Right renal pelvis (tissue), 4 donors: ENCODE measurements around the gene P2RX6. TPM values are rescaled to one million over a fixed set of nuclear protein-coding genes. Genes with fewer than 3 reads are reported as not detected.
"Not testable (repeated sequence)": the region's sequence is repeated elsewhere in the genome, so short reads cannot be mapped to it uniquely, and the experiment has no call there.

Experiments used
- DNase-seq, 4 donors: peaks; one replicate each; pipeline ENCODE4 v3.0.0-alpha.2; 2013; ENCODE audit warnings: low read depth in 4 of 4, low spot score in 3 of 4, missing footprints in 1 of 4
- polyA plus RNA-seq, 4 donors: library from polyadenylated mRNA; unstranded; fragments of 120-200 nt; gene quantifications; one replicate each; pipeline ENCODE4 v1.2.1, GENCODE V29; 2013; ENCODE audit not compliant: insufficient read length in 4 of 4

Gene P2RX6
- polyA plus RNA-seq, 4 donors, result 1.3 to 1.8 (median 1.5) TPM

- DNase-seq, result no peak
Observed at GRCh38 chr22:20993304-20994127, 21.4 kb upstream of the P2RX6 start.

GRCh38 chr22:20994128-20994901 is 20.6 kb upstream of the P2RX6 start:
- DNase-seq, result no peak

GRCh38 chr22:20994902-20995241 is 20.1 kb upstream of the P2RX6 start:
- no peak for DNase-seq

DNA sequence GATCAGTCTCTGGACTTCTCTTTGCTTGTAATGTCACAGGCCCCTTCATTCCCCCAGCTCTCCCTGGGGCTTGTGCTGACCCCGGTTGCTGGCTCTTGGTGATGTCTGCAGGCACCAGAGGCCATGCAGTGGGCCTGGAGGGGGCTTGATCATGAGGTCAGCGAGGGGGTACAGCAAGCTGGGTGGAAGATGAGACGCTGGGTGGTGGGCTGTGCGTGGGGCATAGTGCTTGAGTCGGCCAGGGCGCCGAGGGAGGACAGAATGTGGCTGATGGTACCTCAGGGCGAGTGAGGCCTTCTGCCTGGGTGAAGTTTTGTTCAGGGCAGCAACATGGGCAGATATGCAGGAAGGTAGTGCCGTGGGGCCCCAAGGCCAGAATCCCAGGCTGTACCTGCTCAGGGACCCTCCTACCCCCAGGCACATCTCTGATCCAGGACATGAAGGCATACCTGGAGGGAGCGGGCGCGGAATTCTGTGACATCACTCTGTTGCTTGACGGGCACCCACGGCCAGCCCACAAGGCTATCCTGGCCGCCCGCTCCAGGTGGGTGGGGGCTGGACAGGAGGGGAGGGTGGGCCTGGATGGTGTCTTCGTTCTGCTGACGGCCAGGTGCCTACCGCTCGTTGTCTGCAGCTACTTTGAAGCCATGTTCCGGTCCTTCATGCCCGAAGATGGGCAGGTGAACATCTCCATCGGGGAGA is 19.5 kb upstream of the P2RX6 start:
- DNase-seq, result no peak

DNA sequence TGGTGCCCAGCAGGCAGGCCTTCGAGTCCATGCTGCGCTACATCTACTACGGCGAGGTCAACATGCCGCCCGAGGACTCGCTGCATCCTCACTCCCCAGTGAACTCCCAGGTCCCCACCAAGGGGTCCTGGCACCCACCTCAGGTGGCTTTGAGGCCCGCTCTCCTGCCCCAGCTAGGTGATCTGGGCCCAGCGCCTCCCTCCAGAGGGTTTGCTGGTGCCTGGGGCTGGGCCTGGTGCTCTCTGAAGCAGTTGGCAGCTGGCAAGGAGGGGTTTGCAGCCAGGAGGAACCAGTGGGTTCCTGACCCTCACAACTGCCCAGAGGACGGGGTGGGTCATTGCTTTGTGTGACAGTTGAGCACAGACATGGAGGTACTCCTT is 18.9 kb upstream of the P2RX6 start:
- no peak for DNase-seq

GRCh38 chr22:20996598-20997535 is 18.1 kb upstream of the P2RX6 start:
- DNase-seq, result no peak

GRCh38 chr22:20997536-20998257 is 17.3 kb upstream of the P2RX6 start:
- DNase-seq, result no peak

DNA sequence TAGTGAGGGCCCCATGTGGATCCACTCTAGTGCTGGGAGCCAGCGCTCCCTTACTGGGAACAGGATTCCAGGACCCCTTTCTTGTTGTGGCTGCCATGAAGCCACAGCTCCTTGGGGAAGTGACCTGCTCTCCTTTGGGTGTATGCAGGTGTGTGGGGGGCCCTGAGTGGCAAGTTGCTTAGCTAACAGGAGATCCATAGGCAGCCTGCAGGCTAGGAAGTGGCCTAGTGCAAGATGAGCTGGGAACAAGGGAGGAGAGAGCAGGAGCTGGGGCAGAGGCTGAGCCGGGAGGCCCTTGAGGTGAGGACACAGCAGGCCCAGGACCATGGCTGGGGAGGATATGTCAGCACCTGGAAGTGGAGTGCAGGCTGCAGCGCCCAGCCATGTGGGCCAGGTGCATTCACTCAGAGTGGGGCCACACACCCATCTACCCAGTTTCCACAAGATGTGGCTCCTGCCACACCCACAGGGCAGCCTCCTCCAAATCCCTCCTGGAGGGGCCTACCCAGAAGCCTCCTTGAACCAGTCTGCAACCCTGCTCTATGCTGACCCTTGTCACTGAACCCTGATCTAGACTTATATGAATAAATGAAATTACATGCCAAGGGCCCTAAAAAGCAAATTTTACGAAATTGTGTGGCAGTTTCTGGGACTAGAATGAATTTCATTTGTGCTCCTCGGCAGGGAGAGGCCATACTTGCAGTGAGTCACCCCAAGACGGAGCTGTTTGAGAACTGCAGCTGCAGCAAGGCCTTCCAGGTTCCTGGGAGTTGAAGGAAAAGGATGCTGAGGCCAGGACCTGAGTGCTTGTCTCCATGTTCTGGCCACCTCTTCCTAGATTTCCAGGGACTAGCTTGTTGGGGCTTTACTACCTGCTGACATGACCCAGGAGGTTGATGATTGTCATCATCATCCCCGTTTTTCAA is 16.3 kb upstream of the P2RX6 start:
- no peak for DNase-seq

DNA sequence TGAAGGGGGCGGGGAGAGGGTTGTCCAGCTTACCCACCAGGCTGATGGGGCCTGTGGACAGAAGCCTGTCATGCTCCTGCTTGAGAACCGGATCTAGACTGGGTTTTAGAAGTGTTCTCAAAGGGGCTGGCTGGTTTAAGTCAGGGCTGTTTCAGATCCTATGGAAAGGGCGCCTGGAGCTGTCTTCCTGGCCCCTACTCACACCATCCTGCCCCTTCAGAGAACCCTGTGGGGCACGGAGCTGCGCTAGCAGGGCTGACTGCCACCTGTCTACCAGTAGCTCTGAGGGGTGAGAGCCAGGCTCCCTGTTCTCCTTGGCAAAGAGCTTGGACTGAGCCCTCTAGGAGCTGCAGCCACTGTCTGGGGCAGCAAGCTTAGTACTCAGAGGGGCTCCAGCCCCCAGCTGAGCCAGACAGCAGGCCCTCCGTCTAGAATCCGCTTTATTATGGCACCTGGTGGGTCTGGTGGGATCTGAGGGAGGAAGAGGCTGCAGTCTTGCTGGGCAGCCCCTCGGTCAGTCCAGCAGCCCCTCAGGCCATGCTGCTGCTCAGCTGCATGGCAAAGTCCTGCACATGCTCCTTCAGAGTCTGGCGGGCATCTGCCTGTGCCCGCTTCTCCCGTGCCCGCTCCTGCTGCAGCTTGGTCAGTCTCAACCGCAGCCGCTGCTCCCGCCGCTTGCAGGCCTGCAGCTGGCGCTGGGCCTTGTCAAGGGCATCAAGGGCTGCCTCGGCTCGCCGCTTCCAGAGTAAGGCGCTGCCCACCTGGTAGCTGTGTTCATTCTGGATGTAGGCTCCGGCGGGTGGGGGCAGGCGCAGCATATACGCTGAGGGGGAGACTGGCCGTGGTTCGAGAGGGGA is 15.4 kb upstream of the P2RX6 start:
- DNase-seq, result no peak

DNA sequence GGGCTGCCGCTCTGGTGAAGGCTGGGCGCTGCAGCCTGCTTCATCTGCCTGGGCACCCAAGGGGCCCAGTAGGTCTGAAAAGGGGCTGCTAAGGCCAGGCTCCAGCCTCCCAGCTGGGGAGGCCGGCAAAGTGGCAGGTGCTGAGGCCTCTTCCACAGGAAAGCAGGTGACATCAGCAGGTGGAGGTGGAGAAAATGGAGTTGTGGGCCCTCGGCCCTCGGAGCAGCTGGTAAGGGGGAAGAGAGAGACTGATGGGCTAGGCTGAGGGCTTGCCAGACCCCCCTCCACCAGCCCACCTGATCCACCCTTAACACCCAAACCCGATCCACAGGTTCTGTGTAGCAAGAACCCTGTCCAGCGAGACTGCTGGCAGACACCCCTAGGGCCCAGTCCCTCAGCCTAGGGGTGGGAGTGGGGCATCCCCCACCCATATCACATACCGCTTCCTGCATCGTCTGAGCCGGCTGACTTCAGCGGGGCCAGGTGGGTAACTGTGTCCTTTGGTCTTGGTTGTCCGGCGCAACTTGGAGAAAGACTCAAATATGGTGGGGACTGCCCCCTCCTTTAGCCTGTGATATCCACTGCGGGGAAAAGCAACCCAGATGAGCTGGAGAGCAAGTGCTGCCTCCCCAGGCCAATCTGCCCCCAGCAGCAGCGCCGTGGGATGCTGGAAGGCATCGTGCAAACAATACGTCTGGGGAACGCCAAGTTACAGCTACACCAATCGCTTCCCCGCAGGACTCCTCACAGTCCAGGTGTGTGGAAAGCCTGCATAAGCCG is 14.6 kb upstream of the P2RX6 start:
- DNase-seq, result no peak

GRCh38 chr22:21000987-21001600 is 13.9 kb upstream of the P2RX6 start:
- DNase-seq, result no peak

DNA sequence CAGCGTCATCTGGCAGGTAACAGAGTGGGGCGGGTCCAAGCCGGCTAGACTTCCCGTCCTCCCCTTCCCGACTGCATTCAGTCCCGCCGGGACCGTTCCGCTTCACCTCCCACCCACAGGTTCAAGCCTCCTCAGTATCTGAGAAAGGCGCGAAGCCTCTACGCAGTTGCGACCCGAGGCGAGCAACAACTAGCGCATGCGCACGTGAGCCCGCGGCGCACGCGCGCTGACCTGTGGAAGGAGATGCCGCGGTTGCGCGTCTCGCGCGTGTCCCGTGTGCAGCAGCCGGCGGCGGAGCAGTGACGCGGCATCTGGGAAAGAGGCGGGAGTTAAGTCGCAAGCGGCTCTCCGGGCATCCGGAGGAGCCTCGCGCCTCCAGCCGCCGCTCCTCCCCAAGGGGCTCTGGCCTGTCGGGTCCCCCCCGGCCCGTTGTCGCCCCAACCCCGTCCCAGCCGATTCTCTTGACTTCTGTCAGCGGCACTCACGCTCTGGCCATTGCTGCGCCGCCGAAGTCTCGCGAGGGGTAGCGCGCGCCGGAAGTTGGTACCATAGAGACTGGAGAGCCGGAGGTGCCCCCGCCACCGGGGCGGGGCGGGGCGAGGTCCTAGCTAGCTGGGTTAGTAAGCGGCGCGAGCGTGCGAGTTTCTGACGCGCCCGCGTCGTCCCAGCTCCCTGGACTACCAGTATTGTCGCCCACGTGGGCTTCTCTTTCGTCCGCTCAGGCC is 13.2 kb upstream of the P2RX6 start, which contains the start of gene THAP7:
THAP7 (minus strand) TSS at position 518 of the 725 bp plus-strand sequence; CDS start at position 311, 207 bp downstream.
- peak; percentile 88 to 94 (median 90) for DNase-seq

- no peak for DNase-seq
Observed at GRCh38 chr22:21003782-21004181, 11.2 kb upstream of the P2RX6 start.

GRCh38 chr22:21009208-21009607 is 5.8 kb upstream of the P2RX6 start:
- not testable (repeated sequence) for DNase-seq

DNA sequence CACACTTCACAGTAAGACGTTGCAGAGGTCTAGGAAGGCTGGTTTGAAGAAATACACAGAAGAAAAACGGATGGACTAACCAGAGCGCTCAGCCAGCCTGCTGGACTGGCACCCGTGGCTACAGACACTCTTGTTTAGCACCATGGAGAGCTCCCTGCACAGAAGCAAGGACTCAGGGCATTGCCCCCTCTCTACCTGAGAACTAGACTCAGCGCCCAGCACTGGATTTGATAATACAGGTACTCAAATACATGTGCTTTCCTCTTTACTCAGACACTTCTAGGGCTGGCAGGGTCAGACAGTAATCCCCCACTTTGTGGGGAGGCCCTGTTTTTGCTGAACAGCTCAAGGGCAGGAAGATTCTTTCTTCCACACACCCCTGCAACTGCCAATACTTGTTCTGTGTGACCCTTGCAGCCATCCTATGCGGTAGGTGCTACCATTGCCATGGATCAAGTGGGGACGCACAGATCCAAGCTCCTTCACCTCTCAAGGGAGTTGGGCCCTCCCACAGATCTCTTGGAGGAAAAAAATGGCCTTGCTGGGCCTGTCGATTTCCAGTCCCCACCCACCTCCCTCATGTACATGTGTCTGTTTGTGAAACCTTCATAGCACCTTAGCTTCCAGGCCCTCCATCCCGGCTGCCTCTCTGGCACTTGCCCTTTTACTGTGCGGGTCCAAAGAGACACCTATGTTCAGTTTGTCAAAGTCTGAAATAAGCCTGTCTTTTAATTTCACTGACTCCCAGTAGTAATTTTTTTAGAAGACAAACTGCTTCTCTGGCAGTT is 5.1 kb upstream of the P2RX6 start:
- peak; percentile 53 to 71 (median 66) for DNase-seq
